HG03354 (cell line): ENCODE results near the gene PTPRO.
"Not testable (repeated sequence)": the region's sequence is repeated elsewhere in the genome, so short reads cannot be mapped to it uniquely, and the experiment has no call there.

Experiments
- ATAC-seq: cut with Tn5 transposase; IDR thresholded peaks from one replicate; pipeline ENCODE4 v1.9.1; 2021; ENCODE audit warnings: mild to moderate bottlenecking; ENCODE audit not compliant: unreplicated experiment, poor library complexity, severe bottlenecking

The PTPRO gene

GRCh38 chr12:15591811-15592210 lies 269.5 kb downstream of the PTPRO start:
- ATAC-seq: no peak

DNA sequence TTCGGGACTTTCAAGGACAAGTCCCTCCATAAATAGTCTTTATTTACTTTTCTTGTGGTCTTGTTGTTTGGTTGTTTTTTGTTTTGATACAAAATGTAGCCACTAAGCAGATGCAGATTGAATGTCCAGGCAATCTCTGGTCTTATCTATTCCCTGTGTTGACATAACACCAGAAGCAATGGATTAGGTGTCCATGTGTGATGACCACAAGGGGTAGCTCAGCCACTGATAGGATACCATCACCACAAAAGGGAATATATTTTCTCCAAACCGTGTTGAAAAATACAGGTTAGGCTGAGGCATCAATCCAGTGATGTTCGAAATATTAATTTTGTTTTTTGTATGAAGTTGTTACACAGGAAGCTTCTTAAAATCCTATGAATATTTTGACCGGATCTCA lies 270.6 kb downstream of the PTPRO start:
- ATAC-seq: no peak

DNA sequence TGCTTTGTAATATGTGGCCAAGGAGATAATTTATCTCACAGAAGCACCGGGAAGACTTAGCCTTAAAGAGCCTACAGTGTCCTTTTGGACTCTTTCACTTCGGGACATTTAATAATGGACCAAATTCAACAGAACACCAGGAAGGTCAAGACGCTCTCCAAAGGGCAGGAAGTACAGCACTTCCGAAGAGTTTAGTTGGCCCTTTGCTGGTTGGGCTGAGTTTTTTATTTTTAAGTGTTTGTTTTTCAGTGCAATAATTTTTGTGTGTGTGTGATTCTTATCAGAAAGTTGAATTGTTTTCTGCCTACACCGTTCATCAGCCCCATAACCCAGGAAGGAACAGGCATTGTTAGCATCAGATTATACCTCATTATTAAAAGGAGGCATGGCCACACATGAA lies 273.9 kb downstream of the PTPRO start:
- ATAC-seq: no peak

GRCh38 chr12:15597125-15597830 lies 275.0 kb downstream of the PTPRO start:
- no peak for ATAC-seq

DNA sequence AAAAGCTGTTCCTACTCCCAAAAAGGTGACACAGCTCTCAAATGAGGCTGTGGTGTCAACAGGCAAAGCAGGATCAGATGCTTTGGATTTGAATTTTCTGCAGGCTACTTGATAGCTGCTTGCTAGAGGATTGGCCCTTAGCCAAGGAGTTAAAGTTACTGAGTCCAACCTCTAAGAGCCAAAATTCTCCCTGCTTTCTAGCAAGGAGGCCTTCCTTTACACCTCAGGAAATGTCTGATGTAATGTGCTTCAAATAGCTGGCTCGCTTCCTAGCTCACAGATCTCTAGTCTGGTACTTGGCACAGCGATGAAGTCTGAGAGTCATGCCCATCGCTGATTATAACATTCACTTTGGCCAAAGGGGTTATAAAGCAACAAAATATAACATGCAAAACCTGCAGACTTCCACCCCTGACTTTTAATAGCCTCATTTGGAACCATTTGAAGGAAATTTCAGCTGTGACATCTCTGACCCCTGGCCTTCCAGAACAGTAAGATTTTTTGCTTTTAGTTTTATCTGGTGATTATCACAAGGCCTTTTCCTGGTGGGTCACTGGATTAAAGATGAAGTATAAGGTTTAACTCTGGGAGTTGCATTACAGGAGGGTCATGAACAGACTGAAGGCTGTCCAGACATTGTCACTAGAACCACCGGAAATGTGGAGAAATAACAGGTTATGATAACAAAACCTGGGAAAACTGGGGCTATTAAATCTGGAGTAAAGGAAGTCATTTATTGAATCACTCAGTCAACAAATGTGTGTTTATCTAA lies 277.1 kb downstream of the PTPRO start:
- ATAC-seq: no peak

- no peak for ATAC-seq
Observed at GRCh38 chr12:15600223-15600935, 278.1 kb downstream of the PTPRO start.

- no peak for ATAC-seq
Observed at GRCh38 chr12:15601210-15601800, 279.0 kb downstream of the PTPRO start.

DNA sequence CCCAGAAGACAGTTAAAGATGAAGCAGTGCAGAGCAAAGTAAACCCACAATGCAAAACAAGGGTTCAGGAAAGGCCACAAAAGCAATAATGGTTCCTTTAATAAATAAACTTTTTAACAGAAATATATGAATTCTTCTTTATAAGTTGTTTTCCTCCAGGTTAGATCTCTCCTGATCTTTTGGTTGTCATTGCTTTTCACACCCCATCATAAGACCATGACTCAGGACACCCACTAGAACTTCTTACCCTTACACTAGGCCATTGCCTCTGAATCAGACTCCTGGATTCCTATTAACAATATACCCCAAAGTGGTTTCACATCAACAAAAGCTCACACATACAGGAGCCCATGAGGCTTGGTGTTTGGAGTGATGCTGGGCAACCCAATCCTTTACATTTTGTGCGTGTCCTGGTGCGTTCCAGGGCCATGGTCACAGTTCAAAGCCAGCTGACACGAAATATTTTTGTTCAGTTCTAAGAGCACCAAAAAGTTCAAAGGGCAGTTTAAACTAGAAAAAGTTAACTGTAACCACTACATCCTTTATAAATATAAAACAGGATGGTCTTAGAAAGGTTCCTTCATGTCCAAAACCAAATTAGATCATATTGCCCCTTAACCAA lies 279.9 kb downstream of the PTPRO start:
- no peak for ATAC-seq

DNA sequence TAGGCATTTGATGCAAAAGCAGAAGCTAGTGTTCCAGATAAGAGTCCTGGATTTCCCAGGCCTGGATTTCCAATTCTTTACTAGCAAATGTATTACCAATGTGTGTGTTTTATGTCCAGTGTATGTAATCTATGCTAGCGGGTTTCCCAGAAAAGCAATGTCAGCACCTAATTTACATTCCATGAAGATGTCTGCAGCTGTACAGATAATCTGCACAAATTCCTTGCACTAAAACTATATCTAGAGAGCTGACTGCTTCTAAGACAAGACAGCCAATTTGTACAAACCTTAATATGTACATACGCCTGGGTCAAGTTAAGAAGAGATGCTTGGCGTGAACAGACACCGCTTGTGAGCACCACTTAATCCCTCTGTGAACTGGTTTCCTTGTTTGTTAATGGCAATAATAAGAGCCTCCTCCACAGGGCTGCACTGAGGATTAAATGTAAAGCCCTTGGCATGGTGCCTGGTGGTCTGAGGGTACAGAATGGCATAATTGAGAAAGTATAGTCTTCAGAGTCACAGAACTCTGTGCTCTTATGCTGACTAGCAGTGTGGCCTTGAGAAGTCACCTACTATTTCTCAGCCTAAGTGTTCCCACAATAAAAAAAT lies 281.3 kb downstream of the PTPRO start:
- ATAC-seq: no peak

GRCh38 chr12:15605881-15606590 lies 283.7 kb downstream of the PTPRO start:
- no peak for ATAC-seq

DNA sequence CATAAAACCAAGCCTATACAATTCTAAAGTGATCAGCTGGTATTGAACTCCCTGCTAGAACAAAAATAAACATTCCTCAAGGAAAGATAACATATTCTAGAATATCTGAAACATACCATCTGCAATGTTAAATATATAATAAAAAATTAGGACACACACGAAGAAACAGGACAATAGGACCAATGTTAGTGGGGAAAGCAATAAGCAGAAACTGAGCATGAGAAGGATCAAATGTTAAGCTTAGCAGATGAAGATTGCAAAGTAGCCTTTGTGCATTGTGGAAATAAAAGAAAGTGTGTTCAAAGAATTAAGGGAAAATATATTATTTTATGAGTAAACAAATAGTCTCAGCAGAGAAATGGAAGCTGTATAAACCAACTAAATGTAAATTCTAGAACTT lies 286.1 kb downstream of the PTPRO start:
- ATAC-seq: no peak

- no peak for ATAC-seq
Observed at GRCh38 chr12:15608941-15609340, 286.6 kb downstream of the PTPRO start.

DNA sequence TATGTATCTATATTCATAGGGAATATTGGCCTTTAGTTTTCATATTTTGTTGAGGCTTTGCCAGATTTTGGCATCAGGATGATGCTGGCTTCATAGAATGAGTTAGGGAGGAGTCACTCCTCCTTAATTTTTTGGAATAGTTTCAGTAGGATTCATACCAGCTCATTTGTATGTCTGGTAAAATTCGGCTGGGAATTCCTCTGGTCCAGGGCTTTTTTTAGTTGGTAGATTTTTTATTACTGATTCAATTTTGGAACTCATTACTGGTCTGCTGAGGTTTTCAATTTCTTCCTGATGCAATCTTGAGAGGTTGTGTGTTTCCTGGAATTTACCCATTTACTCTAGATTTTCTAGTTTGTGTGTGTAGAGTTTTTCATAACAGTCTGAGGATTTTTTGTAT lies 291.7 kb downstream of the PTPRO start:
- no peak for ATAC-seq

DNA sequence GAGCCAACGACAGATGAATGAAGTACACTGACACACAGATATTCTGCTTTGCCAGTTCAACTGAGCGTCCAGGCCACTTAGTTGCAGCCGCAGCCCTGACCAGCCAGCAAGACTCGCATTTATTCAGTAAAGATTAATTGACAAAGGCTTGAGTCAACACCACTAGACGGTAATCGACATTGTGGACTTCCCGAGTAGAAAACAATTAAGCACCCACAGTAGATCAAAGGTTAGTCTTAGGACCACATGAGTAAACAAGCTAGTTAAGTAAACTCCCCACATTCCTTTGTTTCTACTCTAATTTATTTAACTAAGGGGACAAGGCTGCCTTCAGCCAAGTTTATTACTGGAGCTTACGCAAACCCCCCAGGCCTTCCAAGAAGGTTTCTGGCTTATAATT lies 294.2 kb downstream of the PTPRO start:
- ATAC-seq: not testable (repeated sequence)

DNA sequence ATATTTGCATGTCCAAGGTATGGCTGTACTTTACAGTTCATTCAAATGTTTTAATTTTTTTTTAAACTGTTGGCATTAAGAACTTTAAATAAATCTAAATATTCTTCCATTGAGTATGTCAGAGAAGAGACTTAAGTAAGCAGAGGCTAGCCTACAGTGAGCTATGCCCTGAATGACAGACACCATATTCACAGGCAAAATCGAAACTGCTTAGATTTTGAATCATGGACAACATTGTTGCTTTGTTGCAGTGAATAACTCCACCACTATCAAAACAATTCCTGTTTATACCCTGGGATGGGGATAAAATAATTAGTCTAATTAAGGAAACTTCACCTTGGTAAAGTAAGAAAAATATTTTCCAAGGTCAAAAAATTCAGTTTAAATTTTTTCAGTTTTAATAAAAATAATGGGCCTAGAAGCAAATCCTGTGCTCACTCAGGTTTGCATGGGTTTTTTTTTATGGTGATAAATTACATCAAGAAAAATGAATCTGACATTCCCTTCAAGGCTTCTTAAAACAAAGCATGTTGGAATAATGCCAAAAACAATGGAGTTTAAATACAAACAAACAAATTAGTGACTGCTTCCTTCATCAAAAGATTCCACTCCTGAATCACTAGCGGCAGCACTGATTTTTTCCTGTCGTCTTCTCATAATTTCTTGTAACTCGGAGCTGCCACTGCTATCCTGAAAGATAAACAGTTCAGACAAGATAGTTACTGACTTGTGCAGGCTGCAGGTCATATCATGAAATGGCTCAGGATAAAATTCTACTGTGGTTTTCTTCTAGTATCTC lies 298.6 kb downstream of the PTPRO start:
- ATAC-seq: no peak

- no peak for ATAC-seq
Observed at GRCh38 chr12:15625075-15625474, 302.8 kb downstream of the PTPRO start.

DNA sequence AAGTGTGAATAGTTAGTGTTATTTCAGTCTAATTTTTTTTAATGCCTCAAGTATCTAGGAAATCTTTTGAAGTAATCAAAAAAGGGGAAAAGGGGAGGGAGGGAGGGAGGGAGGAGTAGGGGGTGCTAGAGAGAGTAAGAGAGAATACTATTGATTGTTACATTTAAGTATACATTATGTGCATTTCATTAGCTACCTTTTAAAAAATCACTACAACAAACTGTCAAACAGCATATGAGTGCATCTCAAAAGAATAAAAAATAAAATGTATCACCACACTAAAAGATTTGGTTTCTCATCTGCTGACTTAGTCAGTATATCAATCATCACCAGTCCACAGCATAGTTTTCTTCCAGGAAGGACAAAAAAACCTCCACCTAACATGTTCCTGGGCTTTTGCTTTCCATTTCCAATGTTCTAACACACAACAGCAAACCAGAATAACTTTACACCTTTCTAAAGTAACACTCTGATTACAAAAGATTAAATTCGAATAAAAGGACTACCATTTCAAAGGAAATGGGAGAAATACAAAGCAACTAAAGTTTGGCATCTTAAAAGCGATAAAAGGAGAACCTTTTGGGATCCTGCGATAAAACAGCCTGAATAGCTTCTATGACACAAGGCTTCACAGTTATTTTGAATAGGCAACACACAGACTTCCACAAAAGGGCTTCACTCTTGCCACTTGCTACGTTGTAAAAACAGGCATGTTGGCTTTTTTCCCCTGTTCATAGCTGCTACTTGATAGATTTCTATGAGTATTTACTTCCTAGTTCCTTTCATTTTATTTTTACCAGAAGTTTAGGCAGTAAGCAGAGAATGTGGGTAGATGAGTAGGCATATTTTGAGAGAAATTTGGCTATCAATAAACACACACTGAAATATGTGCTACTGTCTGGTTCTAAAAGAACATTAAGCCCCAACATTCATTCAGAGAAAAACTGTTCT lies 306.0 kb downstream of the PTPRO start:
- no peak for ATAC-seq
